H1 (cell line): ENCODE measurements around the gene CNN3. TPM values are rescaled to one million over a fixed set of nuclear protein-coding genes. Genes with fewer than 3 reads are reported as not detected.
A peak's percentile ranks its signal among the peaks of the same experiment; 100 is the strongest.

Experiments used
- ATF2 ChIP-seq: IDR thresholded peaks from 2 replicates; pipeline ENCODE4 v1.6.1; 2012; ENCODE audit warnings: low read length, inconsistent platforms
- BRCA1 ChIP-seq: IDR thresholded peaks from 2 replicates; pipeline ENCODE4 v1.6.1; 2012; ENCODE audit warnings: low read depth, low read length, improper control_type of control experiment
- CHD7 ChIP-seq: fragments of 300-600 bp; sonication (generic); IDR thresholded peaks from 2 replicates; pipeline ENCODE4 v1.7.1; 2012; ENCODE audit warnings: low read length, moderate library complexity, mild to moderate bottlenecking, inconsistent platforms; ENCODE audit not compliant: insufficient replicate concordance
- E2F6 ChIP-seq: IDR thresholded peaks from 2 replicates; pipeline ENCODE4 v1.6.1; 2012; ENCODE audit warnings: inconsistent platforms
- HDAC6 ChIP-seq: IDR thresholded peaks from one replicate; pipeline ENCODE4 v1.7.1; 2012; ENCODE audit warnings: low read depth, mild to moderate bottlenecking, inconsistent platforms, low read length, moderate library complexity
- KDM4A ChIP-seq: IDR thresholded peaks from one replicate; pipeline ENCODE4 v1.7.1; 2012; ENCODE audit warnings: low read depth, mild to moderate bottlenecking, moderate library complexity, low read length, inconsistent platforms; ENCODE audit not compliant: severe bottlenecking
- MAX ChIP-seq: IDR thresholded peaks from 2 replicates; pipeline ENCODE4 v1.6.1; 2012; ENCODE audit warnings: inconsistent platforms
- SIRT6 ChIP-seq: IDR thresholded peaks from one replicate; pipeline ENCODE4 v1.7.1; 2012; ENCODE audit warnings: low read length, inconsistent platforms
- SRF ChIP-seq: IDR thresholded peaks from 2 replicates; pipeline ENCODE4 v1.6.1; 2011; ENCODE audit warnings: mild to moderate bottlenecking, low read depth, low read length, moderate library complexity
- polyA plus RNA-seq, 7 experiments: library from polyadenylated mRNA; depleted of rRNA in 3 of 7; stranded (reverse) in 5 of 7; unstranded in 2 of 7; fragments of >200 nt in 5 of 7; fragments of 200-250 nt in 2 of 7; gene quantifications; 1 replicate in 5 of 7; 2 replicates in 1 of 7; 4 replicates in 1 of 7; pipeline versions ENCODE4 v1.2.1 to v1.2.3, GENCODE V29; 2011 to 2013; ENCODE audit warnings: missing spikeins in 2 of 7, mixed read lengths in 2 of 7
- total RNA-seq: library from RNA; stranded (reverse); fragmentation: NEBNext Ultra II Directional; extraction: Animal tissue kit (Norgen Biotek cat#: 25700); gene quantifications from 2 replicates; pipeline ENCODE4 v1.2.1, GENCODE V29; 2021

Gene CNN3
- total and polyA plus RNA-seq, 2 of the 8 experiments (the other 6 are each of a cell fraction or from before 2014, with no cell fraction given) = 134 to 266 TPM

GRCh38 chr1:94926915-94927404 lies at the start of gene CNN3 (continued):
- TF ChIP-seq E2F6 (peak; percentile 89), MAX (peak; percentile 84), SIRT6 (no peak), KDM4A (peak; percentile 40), ATF2 (no peak), HDAC6 (no peak), CHD7 (no peak), BRCA1 (no peak), SRF (no peak)
